HG02610 (cell line): ENCODE results near the gene EFCAB12.
"Not testable (repeated sequence)": the region's sequence is repeated elsewhere in the genome, so short reads cannot be mapped to it uniquely, and the experiment has no call there.

Experiments used
- ATAC-seq: cut with Tn5 transposase; IDR thresholded peaks from one replicate; pipeline ENCODE4 v1.9.1; 2021; ENCODE audit warnings: mild to moderate bottlenecking, moderate library complexity; ENCODE audit not compliant: unreplicated experiment

Gene EFCAB12

GRCh38 chr3:129421988-129422745 is 6.3 kb downstream of the EFCAB12 start:
- ATAC-seq, result no peak

GRCh38 chr3:129421236-129421883 is 7.1 kb downstream of the EFCAB12 start:
- no peak for ATAC-seq

- ATAC-seq, result no peak
These were observed 9.0 kb downstream of the EFCAB12 start for GRCh38 chr3:129419476-129419875.

- ATAC-seq, result no peak
These were observed 10.1 kb downstream of the EFCAB12 start for GRCh38 chr3:129418041-129418973.

- ATAC-seq, result no peak
These were observed 11.1 kb downstream of the EFCAB12 start for GRCh38 chr3:129417326-129417725.

GRCh38 chr3:129416415-129416814 is 12.0 kb downstream of the EFCAB12 start:
- no peak for ATAC-seq

GRCh38 chr3:129415830-129416229 is 12.6 kb downstream of the EFCAB12 start:
- no peak for ATAC-seq

GRCh38 chr3:129415378-129415777 is 13.1 kb downstream of the EFCAB12 start:
- no peak for ATAC-seq

GRCh38 chr3:129413687-129414506 is 14.5 kb downstream of the EFCAB12 start:
- ATAC-seq, result peak; percentile 96

- ATAC-seq, result not testable (repeated sequence)
These were observed 15.2 kb downstream of the EFCAB12 start for GRCh38 chr3:129413238-129413637.

- ATAC-seq, result no peak
These were observed 15.8 kb downstream of the EFCAB12 start for GRCh38 chr3:129412542-129413198.

GRCh38 chr3:129410971-129411370 is 17.5 kb downstream of the EFCAB12 start:
- ATAC-seq, result no peak

GRCh38 chr3:129409541-129409940 is 18.9 kb downstream of the EFCAB12 start:
- no peak for ATAC-seq

GRCh38 chr3:129404610-129405009 is 23.8 kb downstream of the EFCAB12 start:
- ATAC-seq, result no peak

- ATAC-seq, result no peak
These were observed 24.3 kb downstream of the EFCAB12 start for GRCh38 chr3:129404130-129404529.

- no peak for ATAC-seq
These were observed 25.0 kb downstream of the EFCAB12 start for GRCh38 chr3:129403450-129403849.

- no peak for ATAC-seq
These were observed 25.8 kb downstream of the EFCAB12 start for GRCh38 chr3:129402616-129403015.

GRCh38 chr3:129402210-129402609 is 26.2 kb downstream of the EFCAB12 start:
- ATAC-seq, result no peak

- ATAC-seq, result no peak
These were observed 28.5 kb downstream of the EFCAB12 start for GRCh38 chr3:129399895-129400357.
